Measurements from ENCODE around the gene SPATA9.

SPATA9 gene

GRCh38 chr5:95613514-95613913, 69.3 kb downstream of the SPATA9 start:
- DNase-seq = no peak

GRCh38 chr5:95611396-95611795, 71.4 kb downstream of the SPATA9 start:
- no peak for DNase-seq

GRCh38 chr5:95610546-95610945, 72.2 kb downstream of the SPATA9 start:
- DNase-seq = no peak

DNA sequence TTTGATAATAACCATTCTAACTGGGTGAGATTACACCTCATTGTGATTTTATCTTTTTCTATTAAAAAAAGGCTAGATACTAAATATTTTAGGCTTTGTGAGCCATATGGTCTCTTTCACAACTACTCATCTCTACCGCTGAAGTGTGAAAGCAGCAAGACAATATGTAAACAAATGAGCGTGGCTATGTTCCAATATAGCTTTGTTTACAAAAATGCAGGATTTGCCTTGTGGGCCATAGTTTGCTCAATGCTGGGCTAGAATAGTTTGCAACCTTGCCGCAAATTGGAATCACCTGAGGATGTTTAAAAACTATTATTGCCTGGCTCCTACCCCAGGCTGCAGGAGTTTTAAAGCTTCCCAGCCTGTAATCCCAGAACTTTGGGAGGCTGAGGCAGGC, 73.1 kb downstream of the SPATA9 start:
- no peak for DNase-seq

All from activated CD4-positive, alpha-beta T cell treated with anti-CD3 and anti-CD28 coated beads, Interleukin-2, amount 50 U/mL, for 48 hours (primary cell).